GM12865 (cell line): Measurements from ENCODE around the gene KRTAP5-7.
"Not testable (repeated sequence)": the region's sequence is repeated elsewhere in the genome, so short reads cannot be mapped to it uniquely, and the experiment has no call there.

Experiments
- DNase-seq: peaks from one replicate; pipeline ENCODE4 v3.0.0; 2010; ENCODE audit warnings: low read depth
- H3K4me3 ChIP-seq: 2 replicates; pipeline ENCODE4 v1.5.1; 2011; ENCODE audit warnings: mild to moderate bottlenecking, low read depth, low read length, control low read depth
- CTCF ChIP-seq: IDR thresholded peaks from 2 replicates; pipeline ENCODE4 v1.5.1; 2011; ENCODE audit warnings: low read length, control low read depth, low read depth, inconsistent platforms; ENCODE audit not compliant: insufficient read depth; ENCODE audit errors: missing control alignments

The KRTAP5-7 gene

DNA sequence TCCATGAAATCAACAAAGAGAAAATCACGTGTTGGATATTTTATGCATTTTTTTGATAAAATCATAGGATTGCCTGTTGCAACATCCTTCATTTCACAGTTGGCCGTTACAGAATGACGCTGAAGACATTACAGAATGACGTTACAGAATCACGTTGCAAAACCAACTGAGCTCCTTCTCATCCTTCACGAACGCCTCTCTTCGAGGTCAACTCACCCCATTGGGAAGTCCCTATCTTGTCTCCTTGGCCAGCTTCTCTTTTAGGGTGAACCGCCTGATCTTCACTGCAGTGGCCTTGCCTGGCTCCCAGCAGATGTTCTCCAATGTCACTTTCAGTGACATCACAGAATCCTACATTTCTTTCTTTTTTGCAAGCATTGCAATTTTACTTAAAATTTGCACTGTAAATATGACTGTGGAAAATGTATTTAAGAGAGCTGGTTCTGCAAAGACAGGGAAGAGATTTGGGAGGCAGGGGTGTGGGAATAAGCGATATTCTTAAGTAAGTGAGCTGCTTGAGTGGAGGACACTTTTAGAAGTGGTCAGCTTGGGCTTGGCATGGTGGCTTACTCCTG lies 5.1 kb downstream of the KRTAP5-7 start:
- H3K4me3 ChIP-seq = no peak overlapping the region
- TF ChIP-seq CTCF = no peak
- DNase-seq = no peak

DNA sequence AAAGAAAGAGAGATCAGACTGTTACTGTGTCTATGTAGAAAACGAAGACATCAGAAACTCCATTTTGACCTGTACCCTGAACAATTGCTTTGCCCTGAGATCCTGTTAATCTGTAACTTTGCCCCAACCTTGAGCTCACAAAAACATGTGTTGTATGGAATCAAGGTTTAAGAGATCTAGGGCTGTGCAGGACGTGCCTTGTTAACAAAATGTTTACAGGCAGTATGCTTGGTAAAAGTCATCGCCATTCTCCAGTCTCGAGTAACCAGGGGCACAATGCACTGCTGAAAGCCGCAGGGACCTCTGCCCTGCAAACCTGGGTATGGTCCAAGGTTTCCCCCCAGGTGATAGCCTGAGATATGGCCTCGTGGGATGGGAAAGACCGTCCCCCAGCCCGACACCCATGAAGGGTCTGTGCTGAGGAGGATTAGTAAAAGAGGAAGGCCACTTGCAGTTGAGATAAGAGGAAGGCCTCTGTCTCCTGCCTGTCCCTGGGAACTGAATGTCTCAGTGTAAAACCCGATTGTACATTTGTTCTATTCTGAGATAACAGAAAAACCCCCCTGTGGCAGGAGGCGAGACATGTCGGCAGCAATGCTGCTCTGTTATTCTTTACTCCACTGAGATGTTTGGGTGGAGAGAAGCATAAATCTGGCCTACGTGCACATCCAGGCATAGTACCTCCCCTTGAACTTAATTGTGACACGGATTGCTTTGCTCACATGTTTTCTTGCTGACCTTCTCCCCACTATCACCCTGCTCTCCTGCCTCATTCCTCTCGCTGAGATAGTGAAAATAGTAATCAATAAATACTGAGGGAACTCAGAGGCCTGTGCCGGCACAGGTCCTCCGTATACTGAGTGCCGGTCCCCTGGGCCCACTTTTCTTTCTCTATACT lies 7.9 kb downstream of the KRTAP5-7 start:
- DNase-seq = peak; percentile 36
- H3K4me3 ChIP-seq = not testable (repeated sequence)

GRCh38 chr11:71535825-71536224 lies 8.8 kb downstream of the KRTAP5-7 start:
- no peak for DNase-seq
- no peak overlapping the region for H3K4me3 ChIP-seq
- no peak for TF ChIP-seq CTCF

DNA sequence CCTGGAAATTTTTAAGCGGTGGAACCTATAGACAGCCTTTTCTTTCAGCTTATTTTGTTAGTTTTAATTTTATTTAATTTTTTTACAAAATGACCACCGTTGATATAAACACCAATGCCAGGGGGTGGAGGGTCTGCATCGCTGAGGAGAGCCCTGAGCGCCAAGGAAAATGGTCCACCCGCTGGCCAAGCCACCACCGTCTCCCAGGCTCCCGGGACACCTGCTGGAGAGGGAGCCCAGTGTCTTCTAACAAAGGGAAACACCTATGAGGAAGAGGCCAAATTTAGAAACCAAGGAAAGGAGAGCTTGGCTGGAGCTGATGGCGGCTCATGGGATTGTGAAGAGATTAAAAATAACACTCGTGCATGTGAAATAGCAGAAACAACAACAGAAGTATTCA lies 10.5 kb downstream of the KRTAP5-7 start:
- DNase-seq = no peak
- TF ChIP-seq CTCF = no peak
- H3K4me3 ChIP-seq = no peak overlapping the region

DNA sequence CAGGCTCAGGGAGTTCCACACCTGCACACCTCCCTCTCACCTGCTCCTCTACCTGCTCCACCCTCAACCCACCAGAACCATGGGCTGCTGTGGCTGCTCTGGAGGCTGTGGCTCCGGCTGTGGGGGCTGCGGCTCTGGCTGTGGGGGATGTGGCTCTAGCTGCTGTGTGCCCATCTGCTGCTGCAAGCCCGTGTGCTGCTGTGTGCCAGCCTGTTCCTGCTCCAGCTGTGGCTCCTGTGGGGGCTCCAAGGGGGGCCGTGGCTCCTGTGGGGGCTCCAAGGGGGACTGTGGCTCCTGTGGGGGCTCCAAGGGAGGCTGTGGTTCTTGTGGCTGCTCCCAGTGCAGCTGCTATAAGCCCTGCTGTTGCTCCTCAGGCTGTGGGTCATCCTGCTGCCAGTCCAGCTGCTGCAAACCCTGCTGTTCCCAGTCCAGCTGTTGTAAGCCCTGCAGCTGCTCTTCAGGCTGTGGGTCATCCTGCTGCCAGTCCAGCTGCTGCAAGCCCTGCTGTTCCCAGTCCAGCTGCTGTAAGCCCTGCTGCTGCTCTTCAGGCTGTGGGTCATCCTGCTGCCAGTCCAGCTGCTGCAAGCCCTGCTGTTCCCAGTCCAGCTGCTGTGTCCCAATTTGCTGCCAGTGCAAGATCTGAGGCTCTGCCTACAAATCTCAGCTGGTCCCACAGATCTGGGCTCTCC lies 11.1 kb downstream of the KRTAP5-7 start, which contains the start of gene KRTAP5-8:
KRTAP5-8 (plus strand) TSS at position 49 of the 689 bp plus-strand sequence; CDS start at position 80, 31 bp downstream.
- H3K4me3 ChIP-seq, DNase-seq: not testable (repeated sequence)

- H3K4me3 ChIP-seq = no peak overlapping the region
- TF ChIP-seq CTCF = no peak
- DNase-seq = no peak
These were observed 11.6 kb downstream of the KRTAP5-7 start for GRCh38 chr11:71538666-71538990.

DNA sequence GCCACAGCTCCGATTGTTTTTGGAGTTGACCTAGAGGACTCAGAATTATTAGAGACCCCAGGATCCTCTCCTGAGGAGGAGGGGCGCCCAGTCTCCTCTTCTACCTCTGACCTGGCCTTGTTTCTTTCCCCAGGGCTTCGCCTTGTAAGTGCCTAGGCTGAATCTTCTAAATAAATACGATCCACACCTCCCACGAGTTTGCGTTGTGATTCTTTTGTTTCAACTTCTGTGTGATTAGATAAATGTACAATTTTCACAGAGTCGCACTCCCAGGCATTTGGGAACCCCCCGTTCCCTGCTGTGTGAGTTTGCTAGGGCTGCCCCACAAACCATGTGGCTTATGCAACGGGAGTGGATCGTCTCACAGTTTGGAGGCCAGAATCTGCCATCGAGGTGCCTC lies 11.9 kb downstream of the KRTAP5-7 start:
- TF ChIP-seq CTCF = no peak
- no peak for DNase-seq
- no peak overlapping the region for H3K4me3 ChIP-seq

- H3K4me3 ChIP-seq = not testable (repeated sequence)
- peak; percentile 84 for DNase-seq
These were observed 12.9 kb downstream of the KRTAP5-7 start for GRCh38 chr11:71539971-71540370.

DNA sequence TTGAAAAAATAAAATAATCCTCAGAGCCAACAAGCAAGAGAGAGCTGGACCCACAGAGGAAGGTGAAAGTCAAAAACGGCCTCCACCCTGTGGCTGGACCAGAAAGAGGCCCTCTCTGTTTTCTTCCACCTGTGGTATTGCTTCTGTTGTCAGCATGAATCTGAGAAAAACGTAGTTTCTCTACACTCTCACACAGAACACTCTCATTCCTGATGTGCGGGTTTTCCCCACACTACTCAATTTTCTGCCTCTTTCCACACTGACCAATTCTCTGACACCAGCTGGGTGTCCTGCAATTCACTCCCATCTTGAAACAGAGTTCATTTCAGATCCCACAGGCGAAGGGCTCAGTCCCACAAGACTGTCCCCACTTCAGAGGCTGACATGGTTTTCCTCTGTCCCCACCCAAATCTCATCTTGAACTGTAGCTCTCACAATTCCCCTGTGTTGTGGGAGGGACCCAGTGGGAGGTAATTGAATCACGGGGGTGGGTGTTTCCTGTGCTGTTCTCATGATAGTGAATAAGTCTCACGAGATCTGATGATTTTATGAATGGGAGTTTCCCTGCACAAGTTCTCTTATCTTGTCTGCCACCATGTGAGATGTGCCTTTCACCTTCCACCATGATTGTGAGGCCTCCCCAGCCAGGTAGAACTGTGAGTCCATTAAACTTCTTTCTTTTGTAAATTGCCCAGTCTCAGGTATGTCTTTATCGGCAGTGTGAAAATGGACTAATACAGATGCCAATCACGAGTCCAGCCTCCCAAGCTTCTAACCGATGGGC lies 13.6 kb downstream of the KRTAP5-7 start:
- not testable (repeated sequence) for H3K4me3 ChIP-seq
- peak; percentile 85 for DNase-seq
